ENCODE results near the gene PCDHGA1.

DNA sequence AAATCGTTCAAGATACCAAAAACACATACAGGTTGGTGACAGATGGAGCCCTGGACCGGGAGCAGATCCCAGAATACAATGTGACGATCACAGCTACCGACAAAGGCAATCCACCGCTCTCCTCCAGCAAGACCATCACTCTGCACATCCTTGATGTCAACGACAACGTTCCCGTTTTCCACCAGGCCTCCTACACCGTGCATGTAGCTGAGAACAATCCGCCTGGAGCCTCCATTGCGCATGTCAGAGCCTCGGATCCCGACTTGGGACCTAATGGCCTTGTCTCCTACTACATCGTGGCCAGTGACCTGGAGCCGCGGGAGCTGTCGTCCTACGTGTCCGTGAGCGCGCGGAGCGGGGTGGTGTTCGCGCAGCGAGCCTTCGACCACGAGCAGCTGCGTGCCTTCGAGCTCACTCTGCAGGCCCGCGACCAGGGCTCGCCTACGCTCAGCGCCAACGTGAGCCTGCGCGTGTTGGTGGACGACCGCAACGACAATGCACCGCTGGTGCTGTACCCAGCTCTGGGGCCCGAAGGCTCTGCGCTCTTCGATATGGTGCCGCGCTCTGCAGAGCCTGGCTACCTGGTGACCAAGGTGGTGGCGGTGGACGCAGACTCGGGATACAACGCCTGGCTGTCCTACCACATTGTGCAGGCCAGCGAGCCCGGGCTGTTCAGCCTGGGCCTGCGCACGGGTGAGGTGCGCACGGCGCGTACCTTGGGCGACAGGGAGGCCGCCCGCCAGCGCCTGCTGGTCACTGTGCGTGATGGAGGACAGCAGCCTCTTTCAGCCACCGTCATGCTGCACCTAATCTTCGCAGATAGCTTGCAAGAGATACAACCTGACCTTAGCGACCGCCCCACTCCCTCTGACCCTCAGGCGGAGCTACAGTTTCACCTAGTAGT, 41.5 kb downstream of the PCDHGA1 start:
- TF ChIP-seq, protein P1, sequence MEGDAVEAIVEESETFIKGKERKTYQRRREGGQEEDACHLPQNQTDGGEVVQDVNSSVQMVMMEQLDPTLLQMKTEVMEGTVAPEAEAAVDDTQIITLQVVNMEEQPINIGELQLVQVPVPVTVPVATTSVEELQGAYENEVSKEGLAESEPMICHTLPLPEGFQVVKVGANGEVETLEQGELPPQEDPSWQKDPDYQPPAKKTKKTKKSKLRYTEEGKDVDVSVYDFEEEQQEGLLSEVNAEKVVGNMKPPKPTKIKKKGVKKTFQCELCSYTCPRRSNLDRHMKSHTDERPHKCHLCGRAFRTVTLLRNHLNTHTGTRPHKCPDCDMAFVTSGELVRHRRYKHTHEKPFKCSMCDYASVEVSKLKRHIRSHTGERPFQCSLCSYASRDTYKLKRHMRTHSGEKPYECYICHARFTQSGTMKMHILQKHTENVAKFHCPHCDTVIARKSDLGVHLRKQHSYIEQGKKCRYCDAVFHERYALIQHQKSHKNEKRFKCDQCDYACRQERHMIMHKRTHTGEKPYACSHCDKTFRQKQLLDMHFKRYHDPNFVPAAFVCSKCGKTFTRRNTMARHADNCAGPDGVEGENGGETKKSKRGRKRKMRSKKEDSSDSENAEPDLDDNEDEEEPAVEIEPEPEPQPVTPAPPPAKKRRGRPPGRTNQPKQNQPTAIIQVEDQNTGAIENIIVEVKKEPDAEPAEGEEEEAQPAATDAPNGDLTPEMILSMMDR (IDR thresholded peaks at IDR 0.05; ENCODE audit: low read depth, low read length, missing input control) = no peak
- TF ChIP-seq RAD21 (IDR thresholded peaks at IDR 0.05) = no peak
- no peak for TF ChIP-seq SP1 (IDR thresholded peaks at IDR 0.05)
- TF ChIP-seq TAF1 (conservative IDR thresholded peaks at IDR 0.05) = no peak
- TF ChIP-seq YY1 (IDR thresholded peaks at IDR 0.05) = no peak
- TF ChIP-seq, protein P2, sequence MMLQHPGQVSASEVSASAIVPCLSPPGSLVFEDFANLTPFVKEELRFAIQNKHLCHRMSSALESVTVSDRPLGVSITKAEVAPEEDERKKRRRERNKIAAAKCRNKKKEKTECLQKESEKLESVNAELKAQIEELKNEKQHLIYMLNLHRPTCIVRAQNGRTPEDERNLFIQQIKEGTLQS (IDR thresholded peaks at IDR 0.05) = no peak
- TF ChIP-seq, protein P3, sequence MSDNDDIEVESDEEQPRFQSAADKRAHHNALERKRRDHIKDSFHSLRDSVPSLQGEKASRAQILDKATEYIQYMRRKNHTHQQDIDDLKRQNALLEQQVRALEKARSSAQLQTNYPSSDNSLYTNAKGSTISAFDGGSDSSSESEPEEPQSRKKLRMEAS (IDR thresholded peaks at IDR 0.05) = no peak
- TF ChIP-seq EGR1 (IDR thresholded peaks at IDR 0.05; ENCODE audit: low read depth in 2 of 2) = no peak

All from liver (tissue), 3 donors.